Endothelial cell (in vitro differentiated cells): ENCODE data around the gene ZFP90. TPM values are rescaled to one million over a fixed set of nuclear protein-coding genes. Genes with fewer than 3 reads are reported as not detected.

Experiments
- DNase-seq: peaks from one replicate; pipeline ENCODE4 v3.0.0; 2021; ENCODE audit warnings: low spot score
- H3K27ac Mint-ChIP-seq: one replicate; pipeline ENCODE4 v1.8.0; 2021; ENCODE audit warnings: mixed read lengths, inconsistent platforms; ENCODE audit not compliant: unreplicated experiment
- H3K27me3 Mint-ChIP-seq: one replicate; pipeline ENCODE4 v1.8.0; 2021; ENCODE audit warnings: mild to moderate bottlenecking, moderate library complexity, mixed read lengths, inconsistent platforms; ENCODE audit not compliant: unreplicated experiment
- H3K36me3 Mint-ChIP-seq: one replicate; pipeline ENCODE4 v1.8.0; 2021; ENCODE audit warnings: mild to moderate bottlenecking, low read depth, mixed read lengths, inconsistent platforms; ENCODE audit not compliant: unreplicated experiment
- H3K4me1 Mint-ChIP-seq: one replicate; pipeline ENCODE4 v1.8.0; 2021; ENCODE audit warnings: mild to moderate bottlenecking, mixed read lengths, inconsistent platforms; ENCODE audit not compliant: unreplicated experiment
- H3K4me3 Mint-ChIP-seq: one replicate; pipeline ENCODE4 v1.8.0; 2021; ENCODE audit warnings: mild to moderate bottlenecking, mixed read lengths, inconsistent platforms; ENCODE audit not compliant: unreplicated experiment
- H3K9me3 Mint-ChIP-seq: one replicate; pipeline ENCODE4 v1.8.0; 2021; ENCODE audit warnings: mixed read lengths, inconsistent platforms; ENCODE audit not compliant: unreplicated experiment
- long read RNA-seq: library from polyadenylated mRNA; unstranded; transcript quantifications from one replicate; pipeline ENCODE4 v2.0.0, GENCODE V29; 2020; ENCODE audit not compliant: unreplicated experiment
- total RNA-seq: library from RNA; stranded (reverse); fragmentation: NEBNext Ultra II Directional; extraction: Animal tissue kit (Norgen Biotek cat#: 25700); gene quantifications from one replicate; pipeline ENCODE4 v1.2.1, GENCODE V29; 2021; ENCODE audit not compliant: unreplicated experiment
- TF ChIP-seq, protein P1 (sequence below): fragments of 200-600 bp; sonication (generic); IDR thresholded peaks from one replicate; pipeline ENCODE4 v1.5.0; 2021; ENCODE audit warnings: antibody characterized with exemption; ENCODE audit not compliant: unreplicated experiment

Gene ZFP90
- total RNA-seq = 35.6 TPM
- long read RNA-seq, full-length matches to known transcripts = 7 of 10 reads
- long read RNA-seq, partial matches to known transcripts = 0 of 10 reads
- long read RNA-seq, other reads (novel, unspliced or antisense) = 3 of 10 reads

DNA sequence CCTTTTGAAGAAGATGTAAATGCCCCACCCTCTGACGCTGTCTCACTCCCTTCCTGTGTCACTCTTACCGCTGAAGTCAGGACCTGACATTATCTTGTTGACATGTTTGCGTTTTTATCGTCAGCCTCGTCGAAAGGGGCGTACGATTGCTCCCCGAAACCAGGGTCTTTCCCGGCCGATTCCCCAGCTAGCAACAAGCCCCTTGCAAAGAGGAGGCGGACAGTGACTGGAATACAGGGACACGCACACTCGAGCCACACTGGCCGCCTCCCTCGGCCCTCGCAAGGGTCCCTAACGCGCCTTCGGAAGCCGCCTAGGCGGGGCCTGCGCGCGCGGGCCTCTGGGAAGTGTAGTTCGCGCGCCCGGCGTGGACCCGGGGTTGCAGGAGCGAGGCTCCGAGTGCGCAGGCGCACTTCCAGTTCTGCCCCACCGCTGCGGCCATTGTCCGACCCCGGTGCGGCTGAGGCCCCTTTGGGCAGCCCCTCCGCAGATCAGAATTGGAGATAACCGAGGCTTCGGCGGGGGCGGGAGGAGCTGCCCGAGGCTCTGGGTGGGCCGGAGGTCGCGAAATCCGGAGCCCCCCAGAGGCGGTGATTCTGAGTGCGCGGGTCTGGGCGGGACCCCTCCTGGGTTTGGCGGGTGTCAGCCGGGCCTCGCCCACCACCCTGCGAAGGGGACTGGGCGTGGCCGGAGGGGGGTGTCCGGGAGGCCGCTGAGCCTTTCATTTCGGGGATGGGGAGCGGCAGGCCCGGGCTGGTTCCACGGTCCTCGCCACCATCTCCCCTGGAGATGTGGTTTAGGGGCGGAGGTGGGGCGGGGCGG lies at the start of gene ZFP90:
Gene ZFP90 (plus strand): TSS at position 412 of the 822 bp plus-strand sequence. CDS start 502 bp downstream, outside the sequence.
- TF ChIP-seq, protein P1, sequence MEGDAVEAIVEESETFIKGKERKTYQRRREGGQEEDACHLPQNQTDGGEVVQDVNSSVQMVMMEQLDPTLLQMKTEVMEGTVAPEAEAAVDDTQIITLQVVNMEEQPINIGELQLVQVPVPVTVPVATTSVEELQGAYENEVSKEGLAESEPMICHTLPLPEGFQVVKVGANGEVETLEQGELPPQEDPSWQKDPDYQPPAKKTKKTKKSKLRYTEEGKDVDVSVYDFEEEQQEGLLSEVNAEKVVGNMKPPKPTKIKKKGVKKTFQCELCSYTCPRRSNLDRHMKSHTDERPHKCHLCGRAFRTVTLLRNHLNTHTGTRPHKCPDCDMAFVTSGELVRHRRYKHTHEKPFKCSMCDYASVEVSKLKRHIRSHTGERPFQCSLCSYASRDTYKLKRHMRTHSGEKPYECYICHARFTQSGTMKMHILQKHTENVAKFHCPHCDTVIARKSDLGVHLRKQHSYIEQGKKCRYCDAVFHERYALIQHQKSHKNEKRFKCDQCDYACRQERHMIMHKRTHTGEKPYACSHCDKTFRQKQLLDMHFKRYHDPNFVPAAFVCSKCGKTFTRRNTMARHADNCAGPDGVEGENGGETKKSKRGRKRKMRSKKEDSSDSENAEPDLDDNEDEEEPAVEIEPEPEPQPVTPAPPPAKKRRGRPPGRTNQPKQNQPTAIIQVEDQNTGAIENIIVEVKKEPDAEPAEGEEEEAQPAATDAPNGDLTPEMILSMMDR = no peak

DNA sequence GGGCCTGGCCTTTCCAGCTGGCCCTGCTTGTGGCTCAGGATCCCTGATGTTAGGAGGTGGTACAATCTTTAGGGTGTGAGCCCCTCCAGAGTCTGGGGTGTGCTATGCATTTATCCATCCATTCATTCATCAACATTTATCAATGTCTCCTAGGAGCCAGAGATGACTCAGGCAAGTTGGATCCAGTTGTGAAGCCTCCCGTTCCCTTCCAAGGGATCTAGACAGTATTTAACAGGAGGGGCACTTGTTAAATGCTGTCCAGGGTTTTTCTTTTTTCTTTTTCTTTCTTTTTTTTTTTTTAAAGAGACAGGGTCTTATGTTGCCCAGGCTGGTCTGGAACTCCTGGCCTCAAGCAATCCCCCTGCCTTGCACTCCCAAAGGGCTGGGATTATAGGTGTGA lies 48.7 kb upstream of the ZFP90 start:
- H3K36me3 Mint-ChIP-seq = no peaks in the 10 kb centered on the region
- H3K27me3 Mint-ChIP-seq = peaks cover 1% of the 10 kb centered on the region
- H3K4me3 Mint-ChIP-seq = no peak overlapping the region

More for the DNA sequence above, at the start of gene ZFP90:
- Mint-ChIP-seq H3K27ac (peak within 1 kb of the TSS; percentile 92), H3K9me3 (no peaks in the 10 kb centered on the region), H3K4me1 (peaks cover 11% of the 10 kb centered on the region), H3K27me3 (peaks cover 10% of the 10 kb centered on the region), H3K4me3 (peak within 1 kb of the TSS; percentile 98), H3K36me3 (peaks cover 23% of the 10 kb centered on the region)
- peak; percentile 94 for DNase-seq

DNA sequence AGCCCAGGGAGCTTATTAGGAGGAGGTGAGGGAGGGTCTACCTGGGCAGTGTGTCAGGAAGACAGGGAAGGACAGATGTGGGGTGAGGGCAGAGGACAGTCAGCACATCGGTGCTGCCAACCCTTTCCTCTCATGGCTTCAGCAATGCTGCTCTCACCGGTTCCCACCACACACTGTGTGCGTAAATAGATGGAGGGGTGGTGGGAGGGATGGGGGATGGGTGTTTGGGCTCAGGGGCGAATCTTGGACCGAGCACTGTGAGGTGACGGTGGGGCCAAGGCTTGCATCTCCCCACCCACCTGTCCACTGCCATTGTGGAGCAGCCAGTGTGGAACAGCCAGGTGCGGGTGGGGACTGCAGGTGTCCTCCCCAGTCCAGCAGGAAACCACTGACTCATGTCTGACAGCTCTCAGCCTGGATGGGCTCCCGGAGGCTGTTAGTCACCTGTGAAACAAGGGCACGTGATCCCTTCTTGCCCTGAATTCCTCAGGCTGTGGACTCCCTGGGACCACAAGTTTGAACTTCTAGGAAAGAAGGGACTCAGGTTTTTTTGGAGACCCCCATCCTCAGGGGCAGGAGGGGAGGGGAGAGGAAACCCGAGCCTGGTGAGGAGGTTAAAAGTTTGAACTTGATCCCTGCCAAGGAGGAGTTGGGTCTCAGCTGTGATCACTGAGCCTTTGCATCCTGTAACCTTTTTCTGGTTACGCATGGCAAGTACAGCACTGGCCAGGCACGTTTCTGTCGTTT lies 48.1 kb upstream of the ZFP90 start:
- Mint-ChIP-seq H3K36me3 (no peaks in the 10 kb centered on the region), H3K27me3 (peaks cover 1% of the 10 kb centered on the region), H3K4me3 (no peak overlapping the region), H3K9me3 (no peaks in the 10 kb centered on the region), H3K27ac (no peak overlapping the region), H3K4me1 (peaks cover 10% of the 10 kb centered on the region)
- no peak for DNase-seq
- TF ChIP-seq, protein P1 = no peak

More for the DNA sequence above, 48.7 kb upstream of the ZFP90 start:
- H3K27ac Mint-ChIP-seq = no peak overlapping the region
- H3K9me3 Mint-ChIP-seq = no peaks in the 10 kb centered on the region
- DNase-seq = no peak
- TF ChIP-seq, protein P1 = no peak
- peaks cover 10% of the 10 kb centered on the region for H3K4me1 Mint-ChIP-seq

DNA sequence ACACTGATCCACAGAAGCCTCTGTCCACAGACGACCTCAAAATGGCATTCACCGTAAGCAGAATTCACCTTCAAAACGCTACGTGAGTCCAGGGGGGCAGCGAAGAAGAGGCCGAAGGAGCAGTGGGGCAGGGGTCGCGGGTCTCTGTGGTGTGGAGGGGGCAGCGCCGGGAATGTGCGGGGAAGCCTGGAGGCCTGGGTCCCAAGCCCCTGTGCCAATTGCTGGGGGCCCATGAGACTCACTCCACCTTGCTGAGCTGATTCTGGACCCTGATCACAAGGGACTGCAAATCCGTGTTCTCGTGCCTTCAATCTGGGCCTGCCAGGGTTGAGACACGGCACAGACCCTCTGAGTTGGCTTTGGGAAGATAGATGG lies 47.5 kb upstream of the ZFP90 start:
- TF ChIP-seq, protein P1 = no peak
- H3K27me3 Mint-ChIP-seq = peaks cover 4% of the 10 kb centered on the region
- H3K27ac Mint-ChIP-seq = no peak overlapping the region
- H3K4me3 Mint-ChIP-seq = no peak overlapping the region
- peaks cover 8% of the 10 kb centered on the region for H3K4me1 Mint-ChIP-seq
- no peaks in the 10 kb centered on the region for H3K36me3 Mint-ChIP-seq
- no peak for DNase-seq
- H3K9me3 Mint-ChIP-seq = no peaks in the 10 kb centered on the region
